ENCODE results near the gene TBXT. TPM values are rescaled to one million over a fixed set of nuclear protein-coding genes. Genes with fewer than 3 reads are reported as not detected.

The TBXT gene
- total and polyA plus RNA-seq, 2 of the 8 experiments (the other 6 are each of a cell fraction or from before 2014, with no cell fraction given), result 0.18 to 0.24 TPM

GRCh38 chr6:166157930-166158617, 9.6 kb downstream of the TBXT start:
- no peak for DNase-seq (ENCODE audit: low read depth in 1 of 2, low spot score in 2 of 2)
- Histone ChIP-seq H2BK120ac (replicated peaks; ENCODE audit: low read depth, low read length) (no peak overlapping the region), H3K23me2 (ENCODE audit: low read depth, low read length) (no peaks in the 10 kb centered on the region), H3K9ac (replicated peaks in 1 of 4; ENCODE audit: extremely low read depth in 1 of 4, low read depth in 3 of 4, low read length in 3 of 4) (no peak overlapping the region), H4K91ac (replicated peaks; ENCODE audit: insufficient read length, low read length) (peak overlapping the region; percentile 13), H2BK15ac (ENCODE audit: low read length) (no peak overlapping the region), H3K36me3 (ENCODE audit: control insufficient read depth in 2 of 4, insufficient read depth in 4 of 4, low read length in 3 of 4) (no peaks in the 10 kb centered on the region), H4K5ac (ENCODE audit: insufficient read length, low read depth, low read length) (no peak overlapping the region), H3K4me1 (replicated peaks in 1 of 4; ENCODE audit: control insufficient read depth in 3 of 4, insufficient read depth in 4 of 4, low read length in 3 of 4) (no peaks in the 10 kb centered on the region), H3K56ac (replicated peaks; ENCODE audit: insufficient read length, low read depth, low read length) (no peak overlapping the region), H4K8ac (ENCODE audit: extremely low read depth, insufficient read depth, low read length) (peak overlapping the region; percentile 21; the same call in 1 of the 2 replicates), H2BK5ac (ENCODE audit: low read depth, low read length) (no peak overlapping the region), H4K20me1 (replicated peaks in 1 of 2; ENCODE audit: control insufficient read depth in 1 of 2, insufficient read depth in 2 of 2, low read length in 2 of 2) (no peaks in the 10 kb centered on the region), H3K18ac (ENCODE audit: extremely low read depth, low read length) (no peak overlapping the region), H3K14ac (ENCODE audit: insufficient read length) (no peak overlapping the region), H3K79me2 (ENCODE audit: control insufficient read depth in 1 of 2, insufficient read depth in 2 of 2, low read length in 2 of 2) (no peaks in the 10 kb centered on the region), H2AFZ (ENCODE audit: low read length) (no peak overlapping the region), H3K23ac (ENCODE audit: insufficient read length) (no peak overlapping the region), H2AK5ac (ENCODE audit: low read depth, low read length) (no peak overlapping the region), H3K4ac (replicated peaks; ENCODE audit: insufficient read length, low read depth, low read length) (no peak overlapping the region), H3K27me3 (replicated peaks in 1 of 4; ENCODE audit: control insufficient read depth in 3 of 4, extremely low read depth in 1 of 4, insufficient read depth in 3 of 4, low read length in 3 of 4) (peaks cover 1 to 11% (median 8%) of the 10 kb centered on the region in 4 experiments), H2BK20ac (ENCODE audit: low read length) (no peak overlapping the region), H3K79me1 (ENCODE audit: low read depth, low read length) (no peaks in the 10 kb centered on the region), H3K4me3 (ENCODE audit: extremely low read depth in 1 of 4, insufficient read depth in 2 of 4, low read depth in 3 of 4, low read length in 4 of 4) (no peak overlapping the region), H2BK12ac (ENCODE audit: low read depth, low read length) (no peak overlapping the region), H3K9me3 (ENCODE audit: insufficient read depth in 2 of 2, low read depth in 1 of 2, low read length in 1 of 2) (no peaks in the 10 kb centered on the region), H3K4me2 (ENCODE audit: insufficient read depth in 1 of 2, low read depth in 2 of 2, low read length in 2 of 2) (no peak overlapping the region), H3K27ac (ENCODE audit: low read depth, low read length) (no peak overlapping the region)
- ChIA-PET POLR2A (ENCODE audit: partially characterized antibody) (interaction anchor here (1.2 kb wide), 1 partner anchor 9 kb away, joined by 4 read pairs; no protein-coding TSS in a partner anchor), CTCF (ENCODE audit: partially characterized antibody) (interaction anchor here (0.6 to 3.5 kb wide), 15 partner anchors 8 to 768 kb away, joined by 3 to 30 read pairs (median 3); partner anchors contain the start of gene TBXT)
- 89% methylated on average over 25 of the region's 28 CpGs; no CpG with 5 or more reads in 1 of the 2 experiments for WGBS, 2 experiments (ENCODE audit: extremely low coverage in 1 of 2, insufficient coverage in 1 of 2, insufficient read length in 1 of 2, insufficient replicate concordance in 2 of 2, low coverage in 1 of 2, low lambda C conversion rate in 2 of 2, missing lambda C conversion rate in 1 of 2)
- FAIRE-seq, result no peak
- TF ChIP-seq GABPA (IDR thresholded peaks at IDR 0.05; ENCODE audit: borderline replicate concordance, insufficient read depth, low read length), result no peak
- no peak for TF ChIP-seq POLR2A (IDR thresholded peaks at IDR 0.05; ENCODE audit: control extremely low read depth in 1 of 2, low read depth in 2 of 2, low read length in 2 of 2)
- TF ChIP-seq FOSL1 (IDR thresholded peaks at IDR 0.05; ENCODE audit: insufficient read depth, low read depth, low read length), result no peak
- TF ChIP-seq RAD21 (IDR thresholded peaks at IDR 0.05 in 1 of 2, conservative IDR thresholded peaks at IDR 0.05 in 1 of 2; ENCODE audit: low read depth in 2 of 2, low read length in 2 of 2), result no peak
- no peak for TF ChIP-seq TBP (IDR thresholded peaks at IDR 0.05; ENCODE audit: low read depth, low read length)
- no peak for TF ChIP-seq CBX5 (IDR thresholded peaks at IDR 0.05; ENCODE audit: low read depth, low read length)
- no peak for TF ChIP-seq NRF1 (IDR thresholded peaks at IDR 0.05; ENCODE audit: low read depth, low read length)

Data from H1 (cell line).